ENCODE measurements around the gene THADA.
A peak's percentile ranks its signal among the peaks of the same experiment; 100 is the strongest.
"Not testable (repeated sequence)": the region's sequence is repeated elsewhere in the genome, so short reads cannot be mapped to it uniquely, and the experiment has no call there.

The THADA gene

GRCh38 chr2:43593254-43593653 is 2.6 kb downstream of the THADA start:
- peak; percentile 98 for DNase-seq

GRCh38 chr2:43592443-43592842 is 3.4 kb downstream of the THADA start:
- DNase-seq = peak; percentile 28

GRCh38 chr2:43585708-43586107 is 10.1 kb downstream of the THADA start:
- no peak for DNase-seq

- no peak for DNase-seq
Observed at GRCh38 chr2:43579275-43579981, 16.4 kb downstream of the THADA start.

GRCh38 chr2:43576981-43577892 is 18.6 kb downstream of the THADA start:
- peak; percentile 42 for DNase-seq

- DNase-seq = no peak
Observed at GRCh38 chr2:43572244-43572643, 23.6 kb downstream of the THADA start.

- no peak for DNase-seq
Observed at GRCh38 chr2:43569921-43570320, 25.9 kb downstream of the THADA start.

- DNase-seq = no peak
Observed at GRCh38 chr2:43568228-43568627, 27.6 kb downstream of the THADA start.

GRCh38 chr2:43566461-43566729 is 29.4 kb downstream of the THADA start:
- DNase-seq = no peak

- DNase-seq = no peak
Observed at GRCh38 chr2:43563679-43564078, 32.2 kb downstream of the THADA start.

GRCh38 chr2:43560231-43560547 is 35.6 kb downstream of the THADA start:
- DNase-seq = no peak

GRCh38 chr2:43559391-43560230 is 36.2 kb downstream of the THADA start:
- DNase-seq = no peak

GRCh38 chr2:43557196-43557595 is 38.6 kb downstream of the THADA start:
- DNase-seq = no peak

- DNase-seq = no peak
Observed at GRCh38 chr2:43556256-43556655, 39.6 kb downstream of the THADA start.

- DNase-seq = no peak
Observed at GRCh38 chr2:43553341-43553855, 42.4 kb downstream of the THADA start.

- DNase-seq = no peak
Observed at GRCh38 chr2:43551990-43552389, 43.8 kb downstream of the THADA start.

GRCh38 chr2:43548381-43548780 is 47.5 kb downstream of the THADA start:
- not testable (repeated sequence) for DNase-seq

GRCh38 chr2:43542285-43542933 is 53.4 kb downstream of the THADA start:
- peak; percentile 26 for DNase-seq

- no peak for DNase-seq
Observed at GRCh38 chr2:43541165-43541564, 54.7 kb downstream of the THADA start.

GRCh38 chr2:43540021-43540779 is 55.6 kb downstream of the THADA start:
- no peak for DNase-seq

- no peak for DNase-seq
Observed at GRCh38 chr2:43539436-43539835, 56.4 kb downstream of the THADA start.

GRCh38 chr2:43538034-43538670 is 57.7 kb downstream of the THADA start:
- DNase-seq = no peak
